Measurements from ENCODE around the gene BAD. TPM values are rescaled to one million over a fixed set of nuclear protein-coding genes. Genes with fewer than 3 reads are reported as not detected.

The BAD gene
- total RNA-seq, 4 donors from 2014 or later, result 27.8 to 88.0 (median 76.3) TPM

- Histone ChIP-seq H3K36me3 (peaks cover 0 to 17% of the 10 kb centered on the region in 2 donors), H3K27ac (peak overlapping the region in 3 of 4 donors; percentile 6 to 77 (median 34)), H3K4me1 (peaks cover 31% of the 10 kb centered on the region in 2 donors), H3K27me3 (no peaks in the 10 kb centered on the region), H3K9me3 (no peaks in the 10 kb centered on the region), H3K4me3 (no peak overlapping the region)
- in situ Hi-C loops (cut with MboI; ENCODE audit: low sequenced_read_pairs in 4 of 4), result no loop called here
- intact Hi-C loops (cut with DNase I; ENCODE audit: low total_unique reads), result no loop called here
- ATAC-seq (no peak), DNase-seq (no peak)
- TF ChIP-seq CTCF (IDR thresholded peaks at IDR 0.05 in 4 of 5, conservative IDR thresholded peaks at IDR 0.05 in 1 of 5) (no peak), POLR2A (IDR thresholded peaks at IDR 0.05) (no peak)
Measured at GRCh38 chr11:64253043-64253442, 31.4 kb downstream of the BAD start.

- H3K4me1 ChIP-seq, result peaks cover 36 to 37% of the 10 kb centered on the region in 2 donors
- DNase-seq (no peak), ATAC-seq (no peak)
- peak overlapping the region; percentile 65 to 92 (median 78) for H3K4me3 ChIP-seq
- no peaks in the 10 kb centered on the region for H3K27me3 ChIP-seq
- intact Hi-C loops (cut with DNase I; ENCODE audit: low total_unique reads), result no loop called here
- H3K27ac ChIP-seq, result peak overlapping the region; percentile 67 to 82 (median 76)
- in situ Hi-C loops (cut with MboI; ENCODE audit: low sequenced_read_pairs in 4 of 4), result no loop called here
- H3K36me3 ChIP-seq, result peaks cover 0 to 15% of the 10 kb centered on the region in 2 donors
- H3K9me3 ChIP-seq, result no peaks in the 10 kb centered on the region
- no peak for TF ChIP-seq POLR2A (IDR thresholded peaks at IDR 0.05)
- peak in 1 of 5 experiments; percentile 33 for TF ChIP-seq CTCF (IDR thresholded peaks at IDR 0.05 in 4 of 5, conservative IDR thresholded peaks at IDR 0.05 in 1 of 5)
Measured at GRCh38 chr11:64252003-64252872, 32.2 kb downstream of the BAD start.

GRCh38 chr11:64251753-64252002 is 32.8 kb downstream of the BAD start:
- ATAC-seq, result no peak
- Histone ChIP-seq H3K27ac (peak overlapping the region; percentile 67 to 82 (median 76)), H3K4me1 (peaks cover 36 to 37% of the 10 kb centered on the region in 2 donors)

GRCh38 chr11:64251016-64251752 is 33.3 kb downstream of the BAD start, which contains the start of gene PLCB3:
PLCB3 (plus strand) TSS chr11:64251530; CDS start chr11:64251650, 120 bp downstream.
- TF ChIP-seq POLR2A (IDR thresholded peaks at IDR 0.05) (peak; percentile 82 to 86), CTCF (IDR thresholded peaks at IDR 0.05 in 4 of 5, conservative IDR thresholded peaks at IDR 0.05 in 1 of 5) (peak; percentile 79 to 98 (median 94))
- Histone ChIP-seq H3K4me1 (peaks cover 36 to 37% of the 10 kb centered on the region in 2 donors), H3K27me3 (no peaks in the 10 kb centered on the region), H3K36me3 (peaks cover 0 to 10% of the 10 kb centered on the region in 2 donors), H3K4me3 (peak within 1 kb of the TSS; percentile 65 to 92 (median 78)), H3K27ac (peak within 1 kb of the TSS; percentile 67 to 82 (median 76)), H3K9me3 (no peaks in the 10 kb centered on the region)
- intact Hi-C loops (cut with DNase I; ENCODE audit: low total_unique reads), result loop anchor here (1.0 kb wide), 4 partner anchors 18 to 54 kb away; partner anchors contain the start of gene ESRRA
- DNase-seq, result no peak
- in situ Hi-C loops (cut with MboI; ENCODE audit: low sequenced_read_pairs in 4 of 4), result no loop called here
- ATAC-seq, result peak; percentile 40 to 50

More at GRCh38 chr11:64251753-64252002, 32.8 kb downstream of the BAD start:
- Histone ChIP-seq H3K36me3 (peaks cover 0 to 15% of the 10 kb centered on the region in 2 donors), H3K4me3 (peak overlapping the region; percentile 65 to 92 (median 78)), H3K9me3 (no peaks in the 10 kb centered on the region), H3K27me3 (no peaks in the 10 kb centered on the region)
- TF ChIP-seq CTCF (IDR thresholded peaks at IDR 0.05 in 4 of 5, conservative IDR thresholded peaks at IDR 0.05 in 1 of 5) (no peak), POLR2A (IDR thresholded peaks at IDR 0.05) (peak in 1 of 2 donors; percentile 39)
- intact Hi-C loops (cut with DNase I; ENCODE audit: low total_unique reads), result loop anchor here (1.0 kb wide), 4 partner anchors 18 to 54 kb away; partner anchors contain the start of gene ESRRA
- in situ Hi-C loops (cut with MboI; ENCODE audit: low sequenced_read_pairs in 4 of 4), result no loop called here
- no peak for DNase-seq
